ENCODE results near the gene CASQ1.

GRCh38 chr1:160186246-160186645 lies 4.1 kb upstream of the CASQ1 start:
- TF ChIP-seq CTCF (IDR thresholded peaks at IDR 0.05) (no peak), POLR2A (IDR thresholded peaks at IDR 0.05) (no peak)
